HG02642 (cell line): ENCODE measurements around the gene ZNF678.
A peak's percentile ranks its signal among the peaks of the same experiment; 100 is the strongest.

Experiments used
- ATAC-seq: cut with Tn5 transposase; IDR thresholded peaks from one replicate; pipeline ENCODE4 v1.9.1; 2021; ENCODE audit warnings: mild to moderate bottlenecking; ENCODE audit not compliant: unreplicated experiment, poor library complexity

The ZNF678 gene

GRCh38 chr1:227563324-227564201 is at the start of gene ZNF678:
Gene ZNF678, plus strand, starts transcription at chr1:227563556. Its CDS starts 87,436 bp downstream, at chr1:227650992.
- ATAC-seq: peak; percentile 96

DNA sequence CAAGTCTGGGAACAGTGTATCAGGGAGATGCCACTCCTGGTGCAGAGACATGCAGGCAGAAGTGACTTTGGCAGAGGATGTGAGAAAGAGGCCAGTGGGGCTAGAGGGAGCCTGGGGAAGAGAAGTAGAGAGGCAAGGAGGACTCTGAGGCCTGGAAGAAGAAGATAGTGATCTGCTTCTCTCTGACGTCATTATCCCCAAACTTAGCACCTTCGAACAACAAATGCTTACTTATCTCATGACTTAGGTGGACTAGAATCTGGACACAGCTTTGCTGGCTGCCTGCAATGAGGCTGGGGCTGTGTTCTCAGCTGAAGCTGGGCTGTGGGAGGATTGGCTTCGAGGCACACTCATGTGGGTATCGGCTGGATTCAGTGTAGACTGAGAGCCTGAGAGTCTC is 44.5 kb upstream of the ZNF678 start:
- ATAC-seq: no peak

DNA sequence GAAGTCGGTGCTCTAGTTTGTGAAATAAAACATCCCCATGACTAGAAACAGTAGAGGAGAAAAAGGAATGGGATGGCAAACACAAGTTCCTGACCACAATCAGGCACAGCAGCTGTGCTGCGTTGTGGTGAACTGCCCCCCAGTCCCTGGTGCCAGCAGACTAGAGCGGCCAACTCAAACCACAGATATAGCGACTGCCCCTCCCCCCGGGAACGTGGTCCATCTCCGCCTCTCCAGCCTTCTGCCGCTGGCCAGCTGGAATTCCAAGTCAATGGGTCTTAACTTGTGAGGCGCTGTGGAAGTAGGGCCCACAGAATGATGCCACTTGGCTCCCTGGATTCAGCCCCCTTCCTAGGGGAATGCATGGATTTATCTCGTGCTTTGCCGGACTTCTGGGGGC is 41.6 kb upstream of the ZNF678 start:
- ATAC-seq: no peak

GRCh38 chr1:227526524-227526923 is 36.8 kb upstream of the ZNF678 start:
- ATAC-seq: no peak

DNA sequence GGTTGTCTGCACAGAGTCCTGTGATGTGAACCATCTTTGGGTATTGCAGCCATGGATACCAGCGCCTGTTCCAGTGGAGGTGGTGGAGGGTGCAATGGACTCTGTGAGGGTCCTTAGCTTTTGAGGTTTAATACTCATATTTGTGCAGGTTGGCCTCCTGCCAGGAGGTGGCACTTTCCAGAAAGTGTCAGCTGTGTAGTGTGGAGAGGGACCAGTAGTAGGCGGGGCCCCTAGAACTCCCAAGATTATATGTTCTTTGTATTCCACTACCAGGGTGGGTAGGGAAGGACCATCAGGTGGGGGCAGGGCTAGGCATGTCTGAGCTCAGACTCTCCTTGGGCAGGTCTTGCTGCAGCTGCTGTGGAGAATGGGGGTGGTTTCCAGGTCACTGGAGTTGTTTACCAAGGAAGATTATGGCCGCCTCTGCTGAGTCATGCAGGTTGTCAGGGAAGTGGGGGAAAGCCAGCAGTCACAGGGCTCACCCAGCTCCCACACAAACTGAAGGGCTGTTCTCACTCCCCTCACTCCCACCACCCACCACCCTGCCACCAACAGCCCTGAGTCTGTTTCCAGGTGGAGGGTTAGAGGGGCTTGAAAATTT is 31.2 kb upstream of the ZNF678 start:
- ATAC-seq: no peak

- ATAC-seq: no peak
These were observed 22.9 kb upstream of the ZNF678 start for GRCh38 chr1:227540170-227541098.

DNA sequence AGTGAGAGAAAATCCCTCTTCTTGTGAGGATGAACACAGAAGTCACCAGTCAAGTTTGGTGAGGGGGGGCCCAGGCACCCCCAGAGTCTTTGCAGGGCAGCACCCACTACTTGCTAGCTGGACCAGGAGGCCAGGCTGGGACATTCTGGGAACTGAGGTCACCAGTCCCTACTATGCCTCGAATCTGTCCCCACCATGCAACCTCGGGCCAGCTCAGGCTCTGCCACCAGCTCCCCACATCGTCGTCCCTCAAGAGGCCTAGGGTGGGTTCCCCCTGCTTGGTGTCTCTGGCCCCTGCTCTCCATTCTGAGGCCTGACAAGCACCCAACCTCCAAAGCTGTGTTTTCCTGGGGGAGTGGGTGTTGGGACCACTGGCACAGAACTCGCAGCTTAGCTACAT is 22.2 kb upstream of the ZNF678 start:
- ATAC-seq: no peak

DNA sequence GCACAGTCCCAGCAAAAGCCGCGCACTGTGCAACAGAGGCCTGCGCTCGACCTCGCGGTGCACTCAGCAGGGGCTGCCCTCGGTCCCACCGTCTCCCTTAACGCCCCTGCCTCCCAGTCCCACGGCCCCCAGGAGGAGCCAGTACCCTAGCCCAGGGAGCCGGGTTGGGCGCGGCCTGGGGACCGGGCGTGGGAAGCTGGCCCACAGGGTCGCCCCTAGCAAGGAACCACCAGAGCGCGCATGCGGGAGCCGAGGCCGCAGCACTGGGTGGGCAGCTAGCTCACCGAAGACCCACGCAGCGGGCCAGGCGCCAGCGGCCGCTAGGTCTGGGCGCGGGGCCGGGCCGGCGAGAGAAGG is 21.6 kb upstream of the ZNF678 start:
- ATAC-seq: no peak

- ATAC-seq: peak; percentile 95
These were observed 20.9 kb upstream of the ZNF678 start for GRCh38 chr1:227542153-227543120.

- no peak for ATAC-seq
These were observed 19.9 kb upstream of the ZNF678 start for GRCh38 chr1:227543283-227544066.

DNA sequence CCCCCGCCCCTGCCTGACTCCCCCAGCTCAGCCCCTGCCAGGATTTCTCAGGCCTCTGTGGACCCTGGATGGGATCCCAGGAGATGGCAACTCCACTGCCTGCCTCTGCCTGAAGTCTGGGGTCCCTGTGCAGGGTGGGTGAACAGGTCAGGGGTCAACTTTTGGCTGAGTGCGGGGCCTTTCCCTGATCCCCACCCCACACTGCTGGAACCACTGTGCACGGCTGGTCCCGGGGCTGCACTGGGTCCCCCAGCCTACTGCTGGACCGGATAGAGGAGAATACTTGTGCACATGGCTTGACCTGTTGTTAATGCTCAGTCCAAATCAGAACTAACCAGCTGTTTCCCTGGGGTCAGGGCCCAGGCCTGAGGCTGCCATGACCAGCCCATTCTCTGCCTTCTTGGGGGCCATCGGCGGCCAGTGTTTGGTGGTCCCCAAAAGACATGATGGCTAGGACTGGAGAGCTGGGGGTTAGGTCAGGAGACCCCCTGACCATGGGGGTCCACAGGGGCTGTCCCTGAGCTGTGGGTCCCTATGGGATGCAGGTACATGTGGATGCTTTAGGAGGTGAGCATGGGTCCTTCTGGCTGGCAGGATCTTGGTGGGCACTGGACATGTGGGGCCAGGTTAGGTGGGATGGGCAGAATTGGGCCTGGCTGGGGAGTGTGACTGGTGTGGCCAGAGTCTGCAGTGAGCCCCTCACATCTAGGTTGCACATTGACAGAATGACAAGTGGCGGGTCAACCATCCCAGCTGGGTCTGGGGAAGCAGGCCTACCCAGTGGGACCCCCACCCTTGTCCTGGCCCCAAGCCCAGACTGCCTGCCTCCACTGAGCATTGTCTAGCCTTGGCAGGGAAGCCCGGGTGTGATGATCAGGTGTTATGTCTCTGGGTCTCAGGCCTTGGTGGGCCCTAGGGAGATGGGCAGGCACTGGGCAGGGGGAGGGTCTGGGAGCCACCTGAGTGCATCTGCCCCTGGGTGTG is 19.0 kb upstream of the ZNF678 start:
- ATAC-seq: no peak

DNA sequence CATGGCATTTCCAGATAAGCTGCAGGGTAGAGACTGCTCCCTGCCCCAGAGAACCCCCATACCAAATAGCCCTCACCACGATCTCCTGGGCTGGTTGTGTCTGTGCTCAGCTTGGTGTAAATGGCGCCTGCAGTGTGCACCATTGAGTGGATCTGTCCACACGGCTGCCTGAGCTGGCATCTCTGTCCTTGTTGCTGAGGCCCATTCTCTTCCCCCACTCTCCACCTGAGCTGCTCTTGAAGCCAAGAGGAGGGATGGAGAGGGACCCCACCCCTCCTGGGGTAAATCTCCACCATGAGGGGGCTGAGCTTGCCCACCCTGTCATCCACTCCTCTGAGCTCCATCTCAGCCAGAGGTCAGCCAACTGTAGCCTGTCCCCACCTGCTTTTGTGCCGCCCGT is 18.0 kb upstream of the ZNF678 start:
- ATAC-seq: no peak

DNA sequence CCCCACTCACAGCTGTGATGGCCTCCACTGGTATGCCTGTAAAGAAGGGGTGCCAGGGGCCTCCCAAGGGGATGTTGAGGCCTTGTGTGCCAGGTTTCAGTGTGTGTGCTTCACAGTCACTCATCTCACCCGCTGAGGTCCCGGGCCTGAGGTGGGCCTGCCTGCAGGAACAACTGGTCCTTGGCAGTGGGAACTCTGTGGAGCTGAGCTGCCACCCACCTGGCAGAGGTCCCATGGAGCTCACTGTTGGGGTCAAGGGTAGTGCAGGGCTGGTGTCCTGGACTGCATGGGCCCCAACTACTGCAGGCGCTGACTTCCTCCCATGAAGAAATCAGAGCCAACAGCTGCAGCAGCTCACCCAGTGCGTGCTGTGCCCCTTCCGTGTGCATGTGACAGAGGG is 17.3 kb upstream of the ZNF678 start:
- no peak for ATAC-seq

DNA sequence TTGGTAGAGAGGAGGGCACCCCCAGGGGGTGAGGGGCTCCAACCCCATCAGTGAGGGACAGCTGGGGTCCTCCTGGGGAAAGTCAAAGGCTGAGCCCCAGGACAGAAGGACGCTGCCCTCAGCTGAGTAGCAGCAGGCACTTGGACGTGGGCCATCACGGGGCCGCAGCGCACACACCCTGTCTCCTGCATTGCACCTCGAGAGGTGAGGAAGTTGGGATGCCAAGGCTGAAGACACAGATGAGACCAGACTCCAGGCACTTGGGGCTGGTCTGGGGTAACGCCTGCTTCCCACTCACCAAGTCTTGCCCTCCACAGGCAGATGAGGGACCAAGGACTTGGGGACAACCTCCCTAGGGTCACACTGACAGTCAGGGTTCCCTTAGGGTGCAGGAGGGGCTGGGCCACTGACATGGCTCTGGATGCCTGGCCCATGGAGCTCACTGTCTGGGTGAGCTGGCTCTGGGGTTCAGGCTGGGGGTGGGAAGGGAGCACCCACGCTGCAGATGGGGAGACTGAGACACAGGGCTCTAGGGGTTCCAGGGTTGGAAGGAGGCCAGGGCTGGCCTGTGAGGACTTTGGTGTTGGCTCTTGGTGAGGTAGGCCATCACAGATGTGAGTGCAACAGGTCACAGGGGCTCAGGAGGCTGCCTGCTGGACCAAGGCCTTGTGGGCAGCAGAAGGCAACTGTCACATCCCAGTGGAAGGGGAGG is 16.6 kb upstream of the ZNF678 start:
- ATAC-seq: no peak

DNA sequence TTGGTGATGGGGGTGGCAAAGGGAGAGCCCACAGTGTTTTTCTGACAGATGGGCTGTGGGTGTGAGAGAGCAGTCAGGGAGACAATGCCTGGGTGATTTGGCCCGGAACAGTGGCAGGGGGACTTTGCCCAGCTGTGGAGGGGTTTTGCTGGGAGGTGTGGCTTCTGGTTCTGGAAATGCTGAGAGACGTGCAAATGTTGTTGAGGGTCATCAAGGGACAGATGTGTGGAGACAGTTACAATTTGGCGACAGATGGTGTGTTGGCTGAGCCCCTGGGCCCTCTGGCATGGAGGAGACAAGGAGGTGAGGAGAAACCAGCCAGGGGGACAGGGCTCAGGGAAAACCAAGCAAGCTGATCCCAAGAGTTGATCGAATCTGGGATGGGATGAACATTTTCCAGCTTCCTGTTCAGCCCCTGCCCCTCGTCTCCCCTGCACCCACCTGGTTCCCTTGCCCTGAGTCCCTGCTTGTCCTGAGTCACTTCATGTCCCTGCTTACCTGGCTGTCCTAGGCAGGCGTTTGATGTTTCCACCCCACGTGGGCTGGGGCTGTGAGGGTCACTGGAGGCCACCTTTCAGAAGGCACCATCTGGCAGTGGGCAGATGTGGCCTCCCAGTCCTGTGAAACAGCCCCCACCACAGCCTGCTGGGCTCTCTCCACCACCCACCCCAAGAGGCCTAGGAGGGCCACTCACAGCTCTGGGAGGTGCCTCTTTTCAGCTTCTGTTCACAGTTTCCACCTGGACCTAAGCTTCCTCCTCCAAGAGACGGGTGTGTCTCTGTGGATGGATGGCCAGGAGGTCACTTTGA is 15.8 kb upstream of the ZNF678 start:
- ATAC-seq: no peak

DNA sequence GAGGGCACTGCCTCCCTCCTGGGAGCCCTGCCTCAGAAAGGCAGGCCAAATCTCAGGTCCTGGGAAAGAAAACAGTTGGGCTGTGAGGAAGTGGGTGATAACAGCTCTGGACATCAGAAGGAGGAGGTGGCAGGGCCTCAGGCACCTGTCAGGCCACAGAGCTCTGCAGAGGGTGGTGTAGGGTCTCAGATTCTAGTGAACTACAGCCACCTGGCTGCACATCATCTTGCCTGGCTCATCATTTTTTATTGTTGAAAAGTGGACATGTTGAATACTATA is 15.3 kb upstream of the ZNF678 start:
- ATAC-seq: no peak

DNA sequence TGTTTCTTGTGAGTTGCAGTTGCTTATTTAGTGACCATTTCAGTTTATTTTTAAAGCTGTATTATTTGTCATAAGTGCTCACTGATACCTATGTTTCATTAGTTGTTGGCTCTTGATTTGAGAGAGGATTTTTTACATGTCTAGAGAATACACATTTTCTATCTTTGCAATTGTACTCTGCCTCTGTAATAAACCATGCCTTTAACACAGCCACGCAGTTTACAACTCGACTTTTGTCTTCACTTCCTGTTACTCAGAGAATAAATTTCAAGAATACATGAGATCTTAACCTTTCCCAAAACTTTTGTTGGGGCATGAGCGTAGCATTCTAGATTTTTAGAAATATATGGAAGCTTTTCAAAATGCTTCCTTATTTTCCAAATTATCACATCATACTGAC is 14.9 kb upstream of the ZNF678 start:
- ATAC-seq: no peak
